Gastroesophageal sphincter (tissue), 3 donors: ENCODE data around the gene RPL37A.

Source experiments
- CTCF ChIP-seq, 4 experiments: fragments of 200-600 bp in 2 of 4; fragments of 450-650 bp in 2 of 4; sonication (generic) in 1 of 4; IDR thresholded peaks; one replicate each; pipeline ENCODE4 v1.5.1; 2017 to 2019; ENCODE audit warnings: antibody characterized with exemption in 4 of 4, mild to moderate bottlenecking in 2 of 4, moderate library complexity in 2 of 4
- EP300 ChIP-seq: sonication (generic); formaldehyde crosslinking; IDR thresholded peaks from one replicate; pipeline ENCODE4 v1.6.1; 2017; ENCODE audit warnings: antibody characterized with exemption, mild to moderate bottlenecking
- POLR2A ChIP-seq, 2 donors: fragments of 450-650 bp; IDR thresholded peaks; one replicate each; pipeline ENCODE4 v1.6.1; 2017; ENCODE audit warnings: antibody characterized with exemption in 2 of 2, mild to moderate bottlenecking in 2 of 2, moderate library complexity in 1 of 2
- POLR2AphosphoS5 ChIP-seq: sonication (generic); formaldehyde crosslinking; IDR thresholded peaks from one replicate; pipeline ENCODE4 v1.6.1; 2017; ENCODE audit warnings: antibody characterized with exemption

GRCh38 chr2:216517447-216518225, 19.0 kb downstream of the RPL37A start:
- TF ChIP-seq CTCF (IDR thresholded peaks at IDR 0.05) (no peak), POLR2A (IDR thresholded peaks at IDR 0.05) (no peak), EP300 (no peak), POLR2AphosphoS5 (no peak)
